Measurements from ENCODE around the gene M1AP. TPM values are rescaled to one million over a fixed set of nuclear protein-coding genes. Genes with fewer than 3 reads are reported as not detected.

The M1AP gene
- total and polyA plus RNA-seq, 2 donors (not counting 1 experiment from before 2014, with no cell fraction given), result not detected

DNA sequence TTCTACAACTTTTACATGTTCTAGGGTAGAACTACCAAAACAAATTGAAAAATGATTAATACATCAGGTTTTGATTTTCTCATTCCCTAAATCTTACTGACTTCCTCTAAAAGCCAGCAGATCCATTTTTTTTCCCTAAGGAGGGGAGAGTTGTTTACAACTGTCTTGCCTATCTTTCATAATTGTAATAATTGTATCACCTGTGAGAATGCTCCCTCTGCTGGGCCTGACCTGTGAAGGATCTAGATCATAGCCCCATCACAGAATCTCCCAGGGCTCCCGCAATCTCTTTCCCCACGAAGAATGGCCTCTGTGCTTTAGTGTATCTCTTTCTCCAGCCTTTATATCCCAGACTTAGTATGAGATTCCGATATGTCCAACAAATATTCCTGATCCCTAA, 103.5 kb downstream of the M1AP start:
- Histone ChIP-seq H3K4me1 (ENCODE audit: control insufficient read depth, extremely low read depth, insufficient read depth, low read length) (peaks cover 3% of the 10 kb centered on the region), H4K20me1 (ENCODE audit: control insufficient read depth, extremely low read depth, insufficient read depth, low read length) (no peaks in the 10 kb centered on the region), H3K4me2 (ENCODE audit: extremely low read depth, insufficient read depth, low read length) (no peak overlapping the region), H3K27me3 (ENCODE audit: control insufficient read depth, insufficient read depth, low read length) (no peaks in the 10 kb centered on the region), H3K9ac (ENCODE audit: insufficient read depth, low read length) (no peak overlapping the region), H3K9me3 (ENCODE audit: control insufficient read depth, insufficient read depth, low read depth, low read length) (no peaks in the 10 kb centered on the region), H3K4me3 (replicated peaks in 1 of 4; ENCODE audit: control extremely low read depth in 1 of 4, insufficient read depth in 1 of 4, low read depth in 3 of 4, low read length in 4 of 4) (no peak overlapping the region), H3K36me3 (ENCODE audit: control insufficient read depth, insufficient read depth, low read length) (no peaks in the 10 kb centered on the region), H3K79me2 (ENCODE audit: control insufficient read depth, insufficient read depth, low read length) (no peaks in the 10 kb centered on the region), H3K27ac (ENCODE audit: insufficient read depth, low read length) (no peak overlapping the region), H2AFZ (ENCODE audit: low read length) (no peak overlapping the region)
- DNase-seq (ENCODE audit: low read depth in 2 of 2), result no peak
- no peak for TF ChIP-seq EZH2 (IDR thresholded peaks at IDR 0.05; ENCODE audit: low read length, missing control alignments)
- TF ChIP-seq, protein P1, sequence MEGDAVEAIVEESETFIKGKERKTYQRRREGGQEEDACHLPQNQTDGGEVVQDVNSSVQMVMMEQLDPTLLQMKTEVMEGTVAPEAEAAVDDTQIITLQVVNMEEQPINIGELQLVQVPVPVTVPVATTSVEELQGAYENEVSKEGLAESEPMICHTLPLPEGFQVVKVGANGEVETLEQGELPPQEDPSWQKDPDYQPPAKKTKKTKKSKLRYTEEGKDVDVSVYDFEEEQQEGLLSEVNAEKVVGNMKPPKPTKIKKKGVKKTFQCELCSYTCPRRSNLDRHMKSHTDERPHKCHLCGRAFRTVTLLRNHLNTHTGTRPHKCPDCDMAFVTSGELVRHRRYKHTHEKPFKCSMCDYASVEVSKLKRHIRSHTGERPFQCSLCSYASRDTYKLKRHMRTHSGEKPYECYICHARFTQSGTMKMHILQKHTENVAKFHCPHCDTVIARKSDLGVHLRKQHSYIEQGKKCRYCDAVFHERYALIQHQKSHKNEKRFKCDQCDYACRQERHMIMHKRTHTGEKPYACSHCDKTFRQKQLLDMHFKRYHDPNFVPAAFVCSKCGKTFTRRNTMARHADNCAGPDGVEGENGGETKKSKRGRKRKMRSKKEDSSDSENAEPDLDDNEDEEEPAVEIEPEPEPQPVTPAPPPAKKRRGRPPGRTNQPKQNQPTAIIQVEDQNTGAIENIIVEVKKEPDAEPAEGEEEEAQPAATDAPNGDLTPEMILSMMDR (conservative IDR thresholded peaks at IDR 0.05 in 1 of 2, IDR thresholded peaks at IDR 0.05 in 1 of 2; ENCODE audit: low read depth in 1 of 2, low read length in 2 of 2), result no peak

- Histone ChIP-seq H3K4me3 (replicated peaks in 1 of 4; ENCODE audit: control extremely low read depth in 1 of 4, insufficient read depth in 1 of 4, low read depth in 3 of 4, low read length in 4 of 4) (no peak overlapping the region), H3K4me2 (ENCODE audit: extremely low read depth, insufficient read depth, low read length) (no peak overlapping the region), H4K20me1 (ENCODE audit: control insufficient read depth, extremely low read depth, insufficient read depth, low read length) (no peaks in the 10 kb centered on the region), H3K9ac (ENCODE audit: insufficient read depth, low read length) (no peak overlapping the region), H2AFZ (ENCODE audit: low read length) (no peak overlapping the region), H3K27me3 (ENCODE audit: control insufficient read depth, insufficient read depth, low read length) (no peaks in the 10 kb centered on the region), H3K27ac (ENCODE audit: insufficient read depth, low read length) (no peak overlapping the region), H3K36me3 (ENCODE audit: control insufficient read depth, insufficient read depth, low read length) (no peaks in the 10 kb centered on the region), H3K4me1 (ENCODE audit: control insufficient read depth, extremely low read depth, insufficient read depth, low read length) (no peaks in the 10 kb centered on the region), H3K9me3 (ENCODE audit: control insufficient read depth, insufficient read depth, low read depth, low read length) (no peaks in the 10 kb centered on the region), H3K79me2 (ENCODE audit: control insufficient read depth, insufficient read depth, low read length) (no peaks in the 10 kb centered on the region)
- TF ChIP-seq, protein P1 (conservative IDR thresholded peaks at IDR 0.05 in 1 of 2, IDR thresholded peaks at IDR 0.05 in 1 of 2; ENCODE audit: low read depth in 1 of 2, low read length in 2 of 2), result no peak
- TF ChIP-seq EZH2 (IDR thresholded peaks at IDR 0.05; ENCODE audit: low read length, missing control alignments), result no peak
- DNase-seq (ENCODE audit: low read depth in 2 of 2), result no peak
These were observed 105.2 kb downstream of the M1AP start for GRCh38 chr2:74542978-74543377.

- no peak overlapping the region for H3K4me2 ChIP-seq (ENCODE audit: extremely low read depth, insufficient read depth, low read length)
- H3K4me3 ChIP-seq (replicated peaks in 1 of 4; ENCODE audit: control extremely low read depth in 1 of 4, insufficient read depth in 1 of 4, low read depth in 3 of 4, low read length in 4 of 4), result no peak overlapping the region
- TF ChIP-seq EZH2 (IDR thresholded peaks at IDR 0.05; ENCODE audit: low read length, missing control alignments), result no peak
- TF ChIP-seq, protein P1 (conservative IDR thresholded peaks at IDR 0.05 in 1 of 2, IDR thresholded peaks at IDR 0.05 in 1 of 2; ENCODE audit: low read depth in 1 of 2, low read length in 2 of 2), result no peak
- no peaks in the 10 kb centered on the region for H3K79me2 ChIP-seq (ENCODE audit: control insufficient read depth, insufficient read depth, low read length)
- H2AFZ ChIP-seq (ENCODE audit: low read length), result no peak overlapping the region
- no peak overlapping the region for H3K27ac ChIP-seq (ENCODE audit: insufficient read depth, low read length)
- H3K9me3 ChIP-seq (ENCODE audit: control insufficient read depth, insufficient read depth, low read depth, low read length), result no peaks in the 10 kb centered on the region
- H3K4me1 ChIP-seq (ENCODE audit: control insufficient read depth, extremely low read depth, insufficient read depth, low read length), result no peaks in the 10 kb centered on the region
- no peaks in the 10 kb centered on the region for H3K36me3 ChIP-seq (ENCODE audit: control insufficient read depth, insufficient read depth, low read length)
- no peak for DNase-seq (ENCODE audit: low read depth in 2 of 2)
- peaks cover 2% of the 10 kb centered on the region for H3K27me3 ChIP-seq (ENCODE audit: control insufficient read depth, insufficient read depth, low read length)
- no peak overlapping the region for H3K9ac ChIP-seq (ENCODE audit: insufficient read depth, low read length)
- H4K20me1 ChIP-seq (ENCODE audit: control insufficient read depth, extremely low read depth, insufficient read depth, low read length), result no peaks in the 10 kb centered on the region
These were observed 107.8 kb downstream of the M1AP start for GRCh38 chr2:74540291-74540690.

All from fibroblast of lung (primary cell).